GM21526 (cell line): ENCODE data around the gene SH3PXD2B.

ENCODE experiments used
- ATAC-seq: cut with Tn5 transposase; IDR thresholded peaks from one replicate; pipeline ENCODE4 v1.9.1; 2021; ENCODE audit warnings: moderate library complexity; ENCODE audit not compliant: unreplicated experiment, low FRiP score

The SH3PXD2B gene

DNA sequence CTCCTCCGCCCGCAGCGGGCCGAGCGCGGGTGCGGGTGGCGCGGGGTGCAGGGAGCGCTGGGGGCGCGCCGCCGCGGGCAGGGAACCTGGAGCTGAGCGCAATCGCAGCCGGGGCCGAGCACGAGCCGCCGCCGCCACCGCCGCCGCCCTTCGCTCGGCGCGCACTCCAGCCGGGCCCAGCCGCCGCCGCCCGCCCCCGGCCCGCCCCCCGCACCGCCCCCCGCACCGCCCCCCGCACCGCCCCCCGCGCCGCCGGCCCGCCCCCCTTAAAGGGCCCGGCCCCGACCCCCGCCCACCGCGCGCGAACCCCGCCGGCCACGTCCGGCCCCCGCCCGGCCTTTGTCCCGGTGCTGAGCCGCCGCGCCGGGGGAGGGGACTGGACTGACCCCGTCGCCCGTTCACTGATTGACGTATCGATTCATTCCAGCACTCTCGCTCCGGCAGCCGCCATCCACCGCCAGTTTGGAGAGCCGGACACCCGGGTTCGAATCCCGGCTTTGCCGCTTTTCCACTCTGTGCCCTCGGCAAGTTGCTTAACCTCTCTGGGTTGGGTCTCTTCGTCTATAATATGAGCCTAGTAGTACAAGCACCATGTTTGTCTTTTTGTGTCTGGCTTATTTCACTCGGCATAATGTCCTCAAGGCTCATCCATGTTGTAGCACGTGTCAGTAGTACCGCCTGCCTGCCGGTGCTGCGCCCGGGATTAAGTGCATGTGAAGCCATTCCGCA, at the start of gene SH3PXD2B:
Gene SH3PXD2B (minus strand): TSS at position 168 of the 729 bp plus-strand sequence. CDS start 173 bp downstream, outside the sequence.
- ATAC-seq: peak; percentile 63

DNA sequence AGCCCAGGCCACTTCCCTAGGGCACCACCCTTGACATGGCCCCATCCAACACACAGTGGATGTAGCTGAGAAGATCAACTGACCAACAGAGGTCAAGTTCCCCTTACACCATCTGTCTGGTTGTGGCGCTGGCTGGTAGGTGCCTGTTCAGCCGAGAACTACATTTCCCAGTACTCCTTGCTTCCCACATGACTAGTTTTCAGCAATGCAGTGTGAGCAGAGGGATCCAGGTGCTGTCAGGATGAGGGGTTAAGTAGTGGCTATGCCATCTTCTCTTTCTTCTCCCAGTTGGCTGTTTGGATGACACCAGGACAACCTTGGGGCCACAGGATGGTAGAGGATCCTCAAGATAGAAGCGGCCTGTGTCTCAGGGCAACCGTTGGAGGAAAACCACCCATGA, 48.6 kb upstream of the SH3PXD2B start:
- ATAC-seq: no peak

DNA sequence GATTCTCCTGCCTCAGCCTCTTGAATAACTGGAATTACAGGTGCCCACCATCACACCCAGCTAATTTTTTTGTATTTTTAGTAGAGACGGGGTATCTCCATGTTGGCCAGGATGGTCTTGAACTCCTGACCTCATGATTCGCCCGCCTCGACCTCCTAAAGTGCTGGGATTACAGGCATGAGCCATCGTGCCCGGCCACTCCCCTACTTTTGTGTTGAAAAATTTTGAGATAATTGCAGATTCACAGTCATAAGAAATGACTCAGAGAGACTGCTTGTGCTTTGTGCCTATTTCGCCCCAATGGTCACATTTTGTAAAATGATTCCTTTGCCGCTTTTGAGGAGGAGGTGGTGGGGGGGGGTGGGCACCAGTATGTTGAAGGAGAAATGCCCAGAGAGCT, 48.1 kb upstream of the SH3PXD2B start:
- no peak for ATAC-seq

DNA sequence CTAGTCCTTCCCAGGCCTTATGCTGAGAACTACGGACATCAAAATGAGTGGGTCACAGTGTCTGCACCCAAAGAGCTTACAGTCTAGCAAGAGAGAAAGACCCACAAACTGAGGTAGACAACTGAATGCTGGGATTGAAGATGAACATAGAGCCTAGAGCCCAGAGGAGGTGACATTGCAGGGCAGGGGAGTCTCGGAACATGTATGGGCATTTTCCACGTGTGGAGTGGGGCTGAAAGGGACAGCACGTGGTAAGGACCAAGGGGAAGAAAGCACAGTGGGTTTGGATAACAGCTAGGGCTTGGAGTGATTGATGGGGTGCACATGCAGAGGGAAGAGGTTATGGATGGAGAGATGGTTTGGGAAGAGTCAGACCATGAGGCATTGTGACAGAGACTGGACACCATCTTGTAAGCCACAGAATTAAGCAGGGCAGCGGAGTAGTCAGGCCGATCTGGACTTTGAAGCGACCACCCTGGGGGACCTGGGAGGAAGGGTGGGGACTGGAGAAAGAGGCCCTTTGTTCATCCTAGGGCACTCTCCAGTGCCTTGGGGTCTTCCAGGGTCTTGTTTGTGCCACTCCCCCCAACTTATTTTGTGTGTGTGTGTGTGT, 47.5 kb upstream of the SH3PXD2B start:
- ATAC-seq: no peak

DNA sequence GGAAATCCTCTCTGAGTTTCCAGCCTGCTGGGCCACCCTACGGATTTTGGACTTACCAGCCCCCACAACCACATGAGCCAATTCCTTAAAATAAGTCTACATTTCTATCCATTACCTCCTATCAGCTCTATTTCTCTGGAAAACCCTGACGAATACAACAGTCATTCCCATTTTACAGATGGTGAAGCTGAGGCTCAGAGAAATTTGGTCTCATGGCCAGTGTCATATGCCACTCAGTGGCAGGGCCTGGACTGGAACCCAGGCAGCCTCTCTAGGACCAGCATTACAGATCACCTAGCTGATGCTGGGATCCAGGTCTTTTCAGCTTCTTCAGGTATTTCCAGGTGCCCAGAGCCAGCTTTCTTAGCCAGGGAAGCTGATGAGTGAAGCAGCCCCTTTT, 45.0 kb upstream of the SH3PXD2B start:
- no peak for ATAC-seq

DNA sequence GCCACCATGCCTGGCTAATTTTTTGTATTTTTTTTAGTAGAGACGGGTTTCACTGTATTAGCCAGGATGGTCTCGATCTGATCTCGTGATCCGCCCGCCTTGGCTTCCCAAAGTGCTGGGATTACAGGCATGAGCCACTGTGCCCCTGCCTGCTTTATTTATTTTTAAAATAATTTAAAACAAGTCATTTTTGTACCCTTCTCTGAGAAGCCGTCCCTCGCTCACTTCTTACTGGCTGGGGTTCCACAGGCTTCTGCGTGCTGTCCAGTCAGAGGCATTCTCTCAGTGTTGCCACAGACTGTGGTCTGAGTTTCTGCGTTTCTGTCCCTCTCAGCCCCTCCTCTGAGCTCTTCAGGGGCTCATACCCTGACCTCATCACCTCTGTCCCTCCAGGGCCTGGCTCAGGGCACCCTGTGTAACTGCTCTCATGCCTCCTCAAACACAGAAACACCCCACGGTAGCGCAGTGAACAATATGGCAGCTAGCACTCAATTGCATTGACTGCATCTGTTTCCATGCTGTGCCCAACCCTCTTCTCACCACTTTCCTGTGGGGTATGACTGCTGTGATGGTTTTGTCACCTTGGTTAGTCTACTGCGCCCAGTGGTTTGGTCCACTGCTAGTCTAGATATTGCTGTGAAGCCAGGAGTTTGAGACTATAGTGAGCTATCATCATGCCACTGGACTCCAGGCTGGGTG, 44.3 kb upstream of the SH3PXD2B start:
- no peak for ATAC-seq

DNA sequence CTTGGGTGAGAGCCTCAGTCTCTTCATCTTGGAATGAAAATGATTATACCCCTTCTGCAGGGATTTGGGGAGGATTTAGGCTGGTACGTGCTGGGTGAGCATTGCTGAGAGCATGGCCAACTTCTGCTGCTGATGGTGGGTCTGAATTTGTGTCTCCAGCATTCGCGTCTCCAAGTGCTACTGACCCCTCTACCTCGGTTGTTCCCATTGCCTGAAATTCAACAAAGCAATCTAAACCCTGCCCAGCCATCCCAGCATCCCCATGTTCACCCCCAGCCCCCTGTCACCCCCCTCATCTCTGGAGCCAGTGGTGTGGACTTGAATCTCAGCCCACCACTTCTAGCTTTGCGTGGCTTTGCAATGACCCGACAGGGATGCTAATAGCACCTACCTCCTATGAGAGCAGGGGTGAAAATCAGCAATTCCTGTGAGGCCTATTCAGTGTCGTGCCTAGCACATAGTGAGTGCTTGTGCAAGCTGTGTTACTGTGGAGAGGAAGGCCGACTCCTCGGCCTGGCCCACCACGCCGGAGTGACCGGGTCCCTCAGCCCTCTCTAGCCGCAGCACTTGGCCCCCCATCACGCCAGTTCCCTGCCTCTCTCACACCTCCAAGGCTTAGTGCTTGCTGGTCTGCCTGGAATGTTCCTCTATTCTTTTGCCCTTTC, 43.4 kb upstream of the SH3PXD2B start:
- ATAC-seq: no peak

DNA sequence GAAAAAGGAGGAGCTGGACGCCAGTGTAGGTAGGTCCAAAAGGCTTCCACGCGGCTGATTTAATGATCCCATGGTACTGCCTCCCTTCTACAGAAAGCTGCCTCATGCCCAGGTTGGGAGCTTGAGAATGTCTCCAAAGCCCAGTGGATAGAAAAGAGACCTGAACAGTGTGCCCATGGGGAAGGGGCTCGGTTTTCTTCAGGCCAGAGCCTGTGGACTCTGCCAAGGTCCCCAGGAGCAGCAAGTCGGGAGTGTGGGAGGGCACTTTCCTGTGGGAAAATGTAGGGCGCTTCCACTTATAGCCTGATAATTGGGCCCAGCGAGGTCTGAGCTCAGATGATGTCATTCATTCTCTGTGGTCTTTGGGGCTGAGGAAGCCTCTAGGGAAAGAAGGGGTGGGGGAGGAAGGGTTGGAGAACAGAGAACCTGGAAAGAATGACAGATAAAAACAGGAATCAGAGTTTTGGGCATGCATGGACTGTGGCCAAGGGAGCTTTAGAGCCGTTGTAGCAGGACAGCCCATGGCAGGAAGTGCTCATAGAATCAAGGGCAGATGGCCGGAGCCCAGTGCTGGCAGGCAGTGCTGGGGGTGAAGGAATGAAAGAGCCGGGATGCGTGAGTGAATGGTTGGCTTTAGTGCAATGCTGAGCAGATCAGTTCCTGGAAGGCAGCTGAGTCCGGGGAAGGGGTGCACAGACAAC, 42.5 kb upstream of the SH3PXD2B start:
- no peak for ATAC-seq

DNA sequence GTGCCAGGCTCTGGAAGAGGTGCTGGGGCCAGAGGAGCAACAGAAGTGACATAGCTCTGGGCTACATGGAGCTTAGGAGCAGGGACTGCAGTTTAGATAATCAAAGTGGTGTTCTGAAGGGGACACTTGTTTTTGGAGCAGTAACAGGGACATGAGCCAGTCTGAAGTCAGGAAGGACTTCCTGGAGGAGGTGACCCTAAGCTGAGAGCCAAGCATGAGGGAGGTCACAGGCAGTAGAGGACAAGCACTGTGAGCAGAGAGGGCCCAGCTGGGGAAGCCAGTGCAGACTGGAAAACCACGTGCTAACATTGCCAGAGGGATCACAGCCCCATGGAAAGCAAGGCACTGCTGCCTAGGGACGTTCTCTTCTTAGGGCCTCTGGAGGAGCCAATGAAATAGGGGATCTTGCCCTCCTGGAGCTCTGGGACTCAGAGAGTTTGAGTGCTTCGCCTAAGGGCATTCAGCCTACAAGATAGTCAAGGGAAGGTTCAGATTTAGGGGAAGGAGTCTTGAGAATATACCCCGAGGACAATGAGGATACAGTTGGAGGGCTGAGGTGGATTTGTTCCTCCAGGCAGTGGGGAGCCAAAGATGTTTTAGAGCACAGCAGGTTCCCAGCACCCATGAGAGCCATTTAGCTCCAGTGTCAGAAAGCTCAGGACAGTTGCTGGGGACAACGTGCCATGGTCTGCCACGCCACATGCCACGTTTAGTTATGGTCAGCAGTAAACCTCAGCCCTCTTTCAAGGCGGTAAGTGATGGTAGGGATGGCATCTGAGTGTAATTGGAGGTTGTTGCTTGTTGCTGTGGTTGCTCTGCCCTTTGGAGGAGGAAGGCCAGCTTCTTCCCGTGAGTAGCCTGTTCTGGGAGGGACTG, 40.5 kb upstream of the SH3PXD2B start:
- no peak for ATAC-seq

DNA sequence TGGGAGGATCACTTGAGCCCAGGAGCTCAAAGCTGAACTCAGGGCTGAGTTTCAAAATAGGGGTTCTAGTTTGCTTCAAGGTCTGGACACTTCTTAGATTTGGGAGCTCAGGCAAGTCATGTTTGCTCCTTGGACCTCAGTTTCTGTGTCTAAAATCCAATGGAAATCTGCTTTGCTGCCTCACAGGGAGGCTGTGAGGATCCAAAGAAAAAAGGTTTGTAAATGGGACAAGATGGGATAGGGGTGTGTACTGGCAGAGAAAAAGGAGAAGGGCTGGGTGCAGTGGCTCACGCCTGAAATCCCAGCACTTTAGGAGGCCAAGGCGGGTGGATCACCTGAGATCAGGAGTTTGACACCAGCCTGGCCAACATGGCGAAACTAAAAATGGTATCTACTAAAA, 39.6 kb upstream of the SH3PXD2B start:
- no peak for ATAC-seq

DNA sequence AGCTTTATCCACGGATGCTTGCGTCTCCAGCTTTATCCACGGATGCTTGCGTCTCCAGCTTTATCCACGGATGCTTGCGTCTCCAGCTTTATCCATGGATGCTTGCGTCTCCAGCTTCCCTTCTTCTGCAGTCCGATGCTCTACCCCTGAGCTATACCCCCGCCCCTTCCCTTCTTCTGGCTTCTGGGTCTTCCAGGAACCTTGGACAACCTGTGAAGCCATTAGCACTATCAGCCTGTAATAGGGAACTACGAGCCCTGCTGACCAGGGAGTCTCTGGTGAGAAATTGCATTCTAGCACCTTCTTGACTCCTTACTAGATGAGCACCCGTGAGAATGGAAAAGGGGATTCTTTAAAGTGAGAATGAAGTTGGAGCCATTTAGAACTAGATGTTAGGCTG, 39.1 kb upstream of the SH3PXD2B start:
- no peak for ATAC-seq

DNA sequence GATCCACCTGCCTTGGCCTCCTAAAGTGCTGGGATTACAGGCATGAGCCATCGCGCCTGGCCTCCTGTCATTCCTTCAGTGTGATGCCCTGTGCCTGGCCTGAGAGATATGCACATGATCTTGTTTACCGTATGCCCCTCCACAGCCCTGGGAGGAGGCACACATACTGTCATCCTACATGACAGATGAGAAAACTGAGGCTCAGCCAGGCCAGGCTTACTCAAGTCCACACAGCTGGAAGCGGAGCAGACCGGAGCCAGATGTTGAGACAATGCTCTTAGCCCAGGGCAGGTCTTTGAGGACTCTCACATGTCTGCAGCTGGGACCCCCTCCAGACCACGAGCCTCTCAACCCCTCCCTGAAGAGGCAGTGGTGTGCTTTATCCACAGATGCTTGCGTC, 38.7 kb upstream of the SH3PXD2B start:
- ATAC-seq: no peak

DNA sequence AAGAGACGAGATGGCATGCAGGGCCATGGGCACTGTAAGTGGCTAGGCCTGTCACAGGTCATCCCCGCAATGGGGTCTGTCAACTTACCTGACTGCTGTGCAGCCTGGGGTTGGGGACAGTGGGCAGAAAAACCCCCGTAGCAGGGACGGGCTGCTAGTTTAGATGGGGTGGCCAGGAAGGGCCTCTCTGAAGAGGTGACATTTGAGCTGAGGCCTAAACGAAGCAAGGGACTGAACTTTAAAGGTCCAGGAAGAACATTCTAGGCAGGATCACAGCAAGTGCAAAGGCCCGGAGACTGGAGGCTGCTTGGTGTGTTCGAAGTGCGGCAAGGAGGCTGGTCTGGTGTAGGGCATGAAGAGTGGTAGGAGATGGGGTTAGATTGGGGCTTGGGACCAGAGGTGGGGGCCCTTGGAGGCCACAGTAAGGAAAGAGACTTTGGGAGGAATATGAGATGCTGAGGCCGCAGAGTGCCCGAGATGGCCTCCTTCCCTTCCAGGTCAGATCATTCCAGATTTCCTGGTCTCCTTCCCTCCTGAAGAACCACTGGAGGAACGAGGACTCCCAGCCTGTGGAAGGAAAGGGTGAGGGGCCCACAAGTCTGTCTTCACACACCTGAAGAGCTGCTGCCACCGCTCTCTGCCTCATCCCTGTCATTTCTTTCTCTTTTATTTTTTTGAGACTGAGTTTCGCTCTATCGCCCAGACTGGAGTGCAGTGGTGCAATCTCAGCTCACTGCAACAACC, 37.9 kb upstream of the SH3PXD2B start:
- no peak for ATAC-seq

DNA sequence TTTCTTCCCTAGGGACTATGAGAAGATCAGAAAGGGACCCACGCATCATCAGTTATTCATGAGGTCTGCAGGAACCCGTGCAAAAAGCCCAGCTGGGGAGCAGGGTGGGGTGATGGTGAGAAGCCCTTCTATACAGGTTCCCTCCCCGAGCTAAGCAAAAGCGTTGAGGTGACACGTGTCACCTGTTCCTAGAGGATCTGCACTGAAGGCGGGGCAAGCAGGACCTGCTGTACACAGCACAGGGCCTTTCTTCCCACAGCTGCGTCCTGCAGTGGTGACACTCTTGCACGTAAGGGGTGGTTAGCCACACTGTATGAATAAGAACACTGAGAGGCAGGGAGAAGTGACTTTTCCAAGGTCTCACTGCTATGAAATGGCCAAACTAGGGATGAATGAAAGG, 37.2 kb upstream of the SH3PXD2B start:
- ATAC-seq: no peak

DNA sequence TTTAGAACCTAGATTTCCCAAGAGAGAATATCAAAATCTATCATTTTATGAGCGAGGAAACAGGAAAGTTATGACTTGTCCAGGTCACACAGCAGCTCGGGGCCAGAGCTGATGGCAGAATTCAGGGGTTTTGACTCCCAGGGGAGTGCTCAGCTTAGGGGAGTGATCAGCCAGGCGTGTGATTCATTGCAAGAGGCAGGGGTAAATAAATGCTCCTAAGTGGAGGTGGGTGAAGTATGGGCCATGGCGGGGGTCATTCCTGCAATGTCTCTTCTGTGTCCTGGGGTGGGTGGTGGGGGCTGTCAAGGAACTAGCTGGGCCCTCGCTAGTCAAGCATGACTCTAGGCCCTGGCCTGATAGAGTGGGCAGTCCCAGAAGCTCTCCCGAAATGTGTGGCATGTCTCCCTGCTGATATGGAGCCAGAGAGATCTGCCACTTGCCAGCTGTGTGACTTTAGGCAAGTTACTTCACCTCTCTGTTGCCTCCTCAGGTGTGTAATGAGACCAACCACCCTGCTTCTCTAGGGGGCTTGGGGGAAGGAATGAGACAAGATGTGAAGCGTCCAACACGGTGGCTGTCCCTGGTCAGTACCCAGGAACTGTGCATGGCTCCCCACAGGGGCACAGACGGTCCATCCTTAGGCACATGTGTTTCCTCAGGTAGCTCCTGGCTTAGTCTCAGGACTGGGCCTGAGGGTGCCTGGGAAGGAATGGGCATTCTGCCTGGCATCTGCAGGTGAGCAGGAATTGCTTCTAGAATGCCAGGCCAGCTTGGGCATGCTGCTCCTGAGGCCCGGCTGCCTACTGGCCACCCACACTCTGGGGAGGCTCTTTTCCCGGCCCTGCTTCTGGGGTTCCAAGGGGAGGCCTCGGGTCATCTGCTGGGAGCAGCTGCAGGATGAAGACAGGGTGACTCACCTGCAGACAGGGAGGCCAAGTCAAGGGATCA, 36.5 kb upstream of the SH3PXD2B start:
- no peak for ATAC-seq

DNA sequence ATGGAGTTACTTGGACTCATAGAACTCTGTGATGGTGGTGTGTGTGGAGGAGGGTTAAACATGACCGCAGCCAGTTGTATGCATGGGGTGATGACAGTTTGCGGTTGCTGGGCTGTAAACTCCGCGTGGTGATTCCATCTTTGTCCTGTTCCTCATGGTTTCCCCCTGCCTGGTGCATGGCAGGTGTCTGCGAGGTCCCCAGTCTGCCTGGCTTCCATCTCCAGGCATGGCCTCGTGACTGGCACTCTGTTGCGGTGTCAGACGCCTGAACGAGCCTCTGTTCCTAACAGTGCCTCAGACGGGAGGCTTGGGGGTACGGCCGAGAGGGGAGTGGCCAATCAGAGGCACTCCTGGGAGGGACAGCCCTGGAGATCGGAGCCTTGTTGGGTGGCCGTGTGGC, 33.9 kb upstream of the SH3PXD2B start:
- no peak for ATAC-seq

DNA sequence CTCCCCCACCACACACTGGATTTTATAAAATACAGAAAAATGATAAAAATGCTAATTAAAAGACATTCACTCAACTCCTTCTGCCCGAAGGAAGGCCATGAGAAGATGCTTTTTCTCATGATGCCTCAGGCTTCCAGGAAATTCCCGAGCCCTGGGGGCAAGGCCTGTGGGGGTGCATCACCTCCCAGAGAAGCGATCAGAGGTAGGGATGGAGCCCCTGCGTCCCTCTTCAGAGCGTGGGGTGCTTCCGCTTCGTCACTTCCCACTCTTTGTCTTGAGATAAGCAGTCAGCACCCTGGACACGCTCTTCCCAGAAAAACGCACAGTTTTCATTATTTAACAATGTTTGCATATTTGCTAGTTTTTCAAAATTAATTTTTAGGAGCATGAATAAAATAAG, 33.3 kb upstream of the SH3PXD2B start:
- ATAC-seq: no peak

DNA sequence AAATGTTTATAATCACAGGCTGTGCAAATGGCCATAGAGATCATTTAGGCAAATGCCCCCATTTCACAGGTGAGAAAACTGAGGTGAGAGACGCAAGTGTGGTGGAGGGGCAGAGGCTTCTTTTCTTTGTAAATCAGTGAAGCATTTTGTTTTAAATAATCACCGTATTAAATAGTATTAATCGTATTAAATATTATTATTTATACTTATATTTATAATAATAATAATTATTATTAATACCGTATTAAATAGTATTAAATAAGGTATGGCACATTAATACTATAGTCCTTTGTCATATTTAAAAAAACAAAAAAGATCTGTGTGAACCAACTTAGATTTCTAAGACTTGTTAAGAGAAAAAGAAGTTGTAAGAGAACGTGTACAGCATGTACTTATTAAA, 32.6 kb upstream of the SH3PXD2B start:
- ATAC-seq: no peak
